KMS-11 (cell line): ENCODE data around the gene SEPSECS.

Source experiments
- H2AFZ ChIP-seq: fragments of 200-600 bp; sonication (generic); 2 replicates; pipeline ENCODE4 v1.6.1; 2016; ENCODE audit warnings: antibody characterized with exemption, mixed run types, low read depth
- H3K27ac ChIP-seq: fragments of 200-600 bp; sonication (generic); 2 replicates; pipeline ENCODE4 v1.6.1; 2016; ENCODE audit warnings: mild to moderate bottlenecking, mixed run types
- H3K27me3 ChIP-seq: fragments of 200-600 bp; sonication (generic); 2 replicates; pipeline ENCODE4 v1.6.1; 2017; ENCODE audit warnings: mild to moderate bottlenecking, low read depth, mixed run types, moderate library complexity; ENCODE audit not compliant: insufficient read depth
- H3K36me3 ChIP-seq: fragments of 200-600 bp; sonication (generic); 2 replicates; pipeline ENCODE4 v1.6.1; 2017; ENCODE audit warnings: mild to moderate bottlenecking, mixed run types; ENCODE audit not compliant: insufficient read depth
- H3K4me1 ChIP-seq: fragments of 200-600 bp; sonication (generic); 2 replicates; pipeline ENCODE4 v1.6.1; 2016; ENCODE audit warnings: mild to moderate bottlenecking, low read depth, mixed run types; ENCODE audit not compliant: poor library complexity, severe bottlenecking
- H3K4me2 ChIP-seq: fragments of 200-600 bp; sonication (generic); 2 replicates; pipeline ENCODE4 v1.7.0; 2016; ENCODE audit warnings: mild to moderate bottlenecking, mixed run types
- H3K4me3 ChIP-seq: fragments of 200-600 bp; sonication (generic); IDR thresholded peaks from 2 replicates; pipeline ENCODE4 v1.6.1; 2017; ENCODE audit warnings: low read depth, low read length, mixed read lengths; ENCODE audit not compliant: insufficient read depth
- H3K79me2 ChIP-seq: fragments of 200-600 bp; sonication (generic); 2 replicates; pipeline ENCODE4 v1.6.1; 2016; ENCODE audit warnings: low read depth, mixed run types; ENCODE audit not compliant: insufficient read depth
- H3K9ac ChIP-seq: fragments of 200-600 bp; sonication (generic); 2 replicates; pipeline ENCODE4 v1.6.1; 2016; ENCODE audit warnings: mild to moderate bottlenecking, mixed run types
- H4K20me1 ChIP-seq: fragments of 200-600 bp; sonication (generic); 2 replicates; pipeline ENCODE4 v1.6.1; 2016; ENCODE audit warnings: mild to moderate bottlenecking, mixed run types; ENCODE audit not compliant: insufficient read depth
- TF ChIP-seq, protein P1 (sequence below): fragments of 200-600 bp; sonication (generic); conservative IDR thresholded peaks from 2 replicates; pipeline ENCODE4 v1.6.1; 2017; ENCODE audit warnings: low read depth, mild to moderate bottlenecking, antibody characterized with exemption, low read length, moderate library complexity, mixed read lengths

The SEPSECS gene

DNA sequence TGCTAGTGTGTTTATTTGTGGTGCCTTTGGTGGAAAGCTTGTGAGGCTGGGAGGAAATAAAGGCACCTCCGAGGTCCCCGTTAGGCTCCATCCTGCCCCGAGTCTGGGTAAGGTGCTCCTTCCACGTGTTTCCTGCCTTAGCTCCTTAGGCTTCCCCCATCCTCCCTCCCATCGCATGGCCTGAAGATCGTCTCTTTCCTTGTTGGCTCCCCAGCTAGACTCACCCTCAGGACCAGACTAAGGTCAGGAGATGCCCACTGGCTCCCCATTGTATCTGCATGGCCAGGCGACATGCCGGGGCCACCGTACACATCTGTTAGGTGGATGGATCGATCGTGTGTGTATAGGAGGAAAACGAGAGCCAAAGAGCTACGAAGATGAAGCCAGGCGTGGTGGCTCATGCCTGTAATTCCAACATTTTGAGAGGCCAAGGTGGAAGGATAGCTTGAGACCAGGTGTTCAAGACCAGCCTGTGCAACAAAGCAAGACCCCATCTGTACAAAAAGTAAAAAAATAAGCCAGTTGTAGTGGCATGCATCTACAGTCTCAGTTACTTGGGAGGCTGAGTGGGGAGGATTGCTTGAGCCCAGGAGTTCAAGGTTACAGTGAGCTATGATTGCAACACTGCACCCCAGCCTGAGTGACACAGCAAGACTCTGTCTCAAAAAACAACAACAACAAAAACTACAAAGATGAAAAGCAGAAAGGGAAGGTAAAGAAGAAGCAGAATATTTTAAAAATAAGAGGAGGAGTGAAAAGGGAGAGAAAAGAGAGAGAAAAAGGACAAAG is 53.7 kb downstream of the SEPSECS start:
- TF ChIP-seq, protein P1, sequence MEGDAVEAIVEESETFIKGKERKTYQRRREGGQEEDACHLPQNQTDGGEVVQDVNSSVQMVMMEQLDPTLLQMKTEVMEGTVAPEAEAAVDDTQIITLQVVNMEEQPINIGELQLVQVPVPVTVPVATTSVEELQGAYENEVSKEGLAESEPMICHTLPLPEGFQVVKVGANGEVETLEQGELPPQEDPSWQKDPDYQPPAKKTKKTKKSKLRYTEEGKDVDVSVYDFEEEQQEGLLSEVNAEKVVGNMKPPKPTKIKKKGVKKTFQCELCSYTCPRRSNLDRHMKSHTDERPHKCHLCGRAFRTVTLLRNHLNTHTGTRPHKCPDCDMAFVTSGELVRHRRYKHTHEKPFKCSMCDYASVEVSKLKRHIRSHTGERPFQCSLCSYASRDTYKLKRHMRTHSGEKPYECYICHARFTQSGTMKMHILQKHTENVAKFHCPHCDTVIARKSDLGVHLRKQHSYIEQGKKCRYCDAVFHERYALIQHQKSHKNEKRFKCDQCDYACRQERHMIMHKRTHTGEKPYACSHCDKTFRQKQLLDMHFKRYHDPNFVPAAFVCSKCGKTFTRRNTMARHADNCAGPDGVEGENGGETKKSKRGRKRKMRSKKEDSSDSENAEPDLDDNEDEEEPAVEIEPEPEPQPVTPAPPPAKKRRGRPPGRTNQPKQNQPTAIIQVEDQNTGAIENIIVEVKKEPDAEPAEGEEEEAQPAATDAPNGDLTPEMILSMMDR: no peak
- Histone ChIP-seq H3K4me2 (no peak overlapping the region), H2AFZ (no peak overlapping the region), H4K20me1 (no peaks in the 10 kb centered on the region), H3K27me3 (no peaks in the 10 kb centered on the region), H3K9ac (no peak overlapping the region), H3K4me1 (peaks cover 10% of the 10 kb centered on the region), H3K27ac (no peak overlapping the region), H3K4me3 (no peak overlapping the region), H3K79me2 (no peaks in the 10 kb centered on the region), H3K36me3 (no peaks in the 10 kb centered on the region)

DNA sequence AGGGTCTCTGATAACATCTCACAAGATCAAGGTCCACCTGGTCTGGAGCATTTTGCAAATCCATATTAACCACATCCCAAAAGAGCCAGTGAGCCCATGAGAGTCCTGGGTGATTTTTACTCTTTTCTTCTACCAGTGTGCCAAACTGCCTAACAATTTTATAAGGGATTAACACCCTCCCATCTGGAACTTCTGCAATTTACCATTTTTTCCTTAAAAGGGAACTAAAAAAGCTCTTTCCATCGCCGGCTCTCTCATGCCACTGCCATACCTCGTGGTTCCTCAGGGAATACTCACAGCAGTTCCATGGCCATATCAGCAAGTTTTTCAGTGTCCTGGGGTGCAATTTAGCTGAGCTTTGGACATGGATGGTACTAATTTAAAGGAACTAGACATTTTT is 55.7 kb downstream of the SEPSECS start:
- TF ChIP-seq, protein P1: no peak
- H3K79me2 ChIP-seq: no peaks in the 10 kb centered on the region
- H4K20me1 ChIP-seq: no peaks in the 10 kb centered on the region
- no peak overlapping the region for H3K27ac ChIP-seq
- peaks cover 11% of the 10 kb centered on the region for H3K4me1 ChIP-seq
- H3K4me2 ChIP-seq: no peak overlapping the region
- no peak overlapping the region for H3K4me3 ChIP-seq
- H2AFZ ChIP-seq: no peak overlapping the region
- no peak overlapping the region for H3K9ac ChIP-seq
- no peaks in the 10 kb centered on the region for H3K36me3 ChIP-seq
- H3K27me3 ChIP-seq: no peaks in the 10 kb centered on the region

DNA sequence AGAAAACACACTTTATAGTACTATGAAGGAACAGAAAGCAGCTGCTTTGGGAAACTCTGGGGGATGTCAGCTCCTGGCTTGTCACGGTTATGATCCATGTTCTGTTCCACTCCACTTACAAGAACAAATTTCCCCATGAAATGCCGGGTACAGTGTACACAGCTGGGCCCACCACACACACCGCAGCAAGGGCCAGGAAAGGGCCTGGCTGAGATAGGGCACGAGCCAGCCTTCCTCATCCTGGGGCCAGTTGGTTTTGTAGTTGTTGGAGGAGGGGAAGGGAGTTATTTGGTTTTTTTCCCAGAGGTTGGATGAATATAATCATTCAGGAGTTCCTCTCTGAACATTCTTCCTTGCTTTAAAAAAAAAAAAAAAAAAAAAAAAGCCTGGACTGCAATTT is 56.8 kb downstream of the SEPSECS start:
- Histone ChIP-seq H3K4me3 (no peak overlapping the region), H3K79me2 (no peaks in the 10 kb centered on the region), H4K20me1 (no peaks in the 10 kb centered on the region), H3K4me2 (no peak overlapping the region), H3K9ac (no peak overlapping the region), H2AFZ (no peak overlapping the region), H3K36me3 (no peaks in the 10 kb centered on the region), H3K4me1 (peaks cover 22% of the 10 kb centered on the region), H3K27me3 (no peaks in the 10 kb centered on the region), H3K27ac (no peak overlapping the region)
- TF ChIP-seq, protein P1: no peak

DNA sequence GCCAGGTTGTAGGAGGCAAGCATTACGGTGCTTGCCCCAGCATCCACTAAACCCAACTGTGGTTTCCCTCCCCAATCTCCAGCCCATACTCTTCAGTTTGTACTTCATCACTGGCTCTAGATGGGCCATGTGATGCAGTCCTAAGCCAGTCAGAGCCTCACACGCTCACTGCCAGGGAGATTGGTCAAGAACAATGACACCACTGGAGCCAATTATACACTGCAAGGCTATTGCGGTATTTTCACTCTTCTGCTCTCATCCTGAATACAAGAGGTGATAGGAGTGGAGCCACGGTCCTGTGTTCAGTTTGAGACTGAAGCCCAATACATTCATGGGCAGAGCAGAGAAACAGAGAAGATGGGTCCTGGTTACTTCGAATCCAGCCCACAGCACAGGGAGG is 58.4 kb downstream of the SEPSECS start:
- H3K36me3 ChIP-seq: no peaks in the 10 kb centered on the region
- H4K20me1 ChIP-seq: no peaks in the 10 kb centered on the region
- H3K27ac ChIP-seq: no peak overlapping the region
- no peak overlapping the region for H3K9ac ChIP-seq
- no peaks in the 10 kb centered on the region for H3K27me3 ChIP-seq
- H3K4me3 ChIP-seq: no peak overlapping the region
- TF ChIP-seq, protein P1: no peak
- no peak overlapping the region for H3K4me2 ChIP-seq
- no peak overlapping the region for H2AFZ ChIP-seq
- peaks cover 25% of the 10 kb centered on the region for H3K4me1 ChIP-seq
- no peaks in the 10 kb centered on the region for H3K79me2 ChIP-seq
